ENCODE data around the gene TTC39A.

GRCh38 chr1:51320967-51321923 is 9.1 kb downstream of the TTC39A start:
- no peak for TF ChIP-seq CTCF (IDR thresholded peaks at IDR 0.05; ENCODE audit: low read depth, low read length)
- no peak for TF ChIP-seq POLR2A (IDR thresholded peaks at IDR 0.05; ENCODE audit: extremely low read depth, insufficient read length)
- TF ChIP-seq MAX (IDR thresholded peaks at IDR 0.05; ENCODE audit: low read depth, low read length), result no peak

Measured in NB4 (cell line).